NCI-H146 treated with DMSO at 0.1 percent for 48 hours (cell line): ENCODE measurements around the gene ARF5.

Source experiments
- DNase-seq: peaks from one replicate; lab custom pipeline; 2025; ENCODE audit not compliant: unreplicated experiment; lab: John Stamatoyannopoulos, UW

ARF5 gene

DNA sequence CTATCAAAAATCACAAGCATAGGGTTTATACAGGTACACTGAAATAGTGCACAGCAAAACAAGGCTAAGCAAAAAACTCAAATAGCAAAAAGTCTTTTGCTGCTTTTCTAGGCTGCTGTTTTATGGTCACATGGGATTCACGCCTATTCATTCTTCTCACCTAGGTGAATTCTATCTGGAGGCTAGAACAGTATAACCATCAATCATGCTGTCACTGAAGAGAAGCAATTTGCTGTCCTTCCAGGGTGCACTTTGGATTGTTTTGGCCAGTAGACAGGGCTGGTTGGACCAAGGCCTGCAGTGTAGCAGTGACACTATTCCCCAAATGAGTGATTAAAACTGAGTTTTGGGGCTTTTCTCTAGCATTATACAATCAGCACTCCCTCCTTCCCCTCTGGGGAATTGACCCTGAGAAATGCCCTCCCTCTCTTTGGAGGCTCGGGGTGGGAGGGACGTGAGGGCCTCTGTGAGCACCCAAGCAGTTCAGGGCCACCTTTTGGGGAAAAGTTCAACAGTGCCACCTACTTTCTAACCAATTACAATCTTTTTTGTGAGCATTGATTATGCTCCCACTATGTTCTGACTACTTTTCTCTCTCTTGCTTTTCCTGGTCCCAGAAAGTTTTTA, 47.6 kb downstream of the ARF5 start:
- no peak for DNase-seq

DNA sequence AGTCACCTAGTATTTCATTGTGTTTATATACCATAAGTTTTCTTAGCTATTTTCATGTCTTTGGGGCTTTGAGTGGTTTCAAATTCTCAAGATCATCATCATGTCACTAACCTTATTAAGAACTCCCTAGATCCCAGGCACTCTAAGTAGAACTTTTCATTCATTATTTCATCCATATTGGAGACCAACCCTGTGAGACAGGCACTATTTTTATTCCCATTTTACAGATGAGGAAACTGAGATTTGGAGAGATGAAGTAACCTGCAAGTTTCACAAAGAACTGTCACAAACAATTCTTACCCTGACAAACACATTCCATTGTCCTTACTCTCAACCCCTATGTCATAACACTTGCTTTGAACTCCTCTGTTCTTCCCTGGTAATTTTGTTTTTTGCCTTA, 50.0 kb downstream of the ARF5 start:
- no peak for DNase-seq
